ENCODE measurements around the gene TRIM15. TPM values are rescaled to one million over a fixed set of nuclear protein-coding genes. Genes with fewer than 3 reads are reported as not detected.
"Not testable (repeated sequence)": the region's sequence is repeated elsewhere in the genome, so short reads cannot be mapped to it uniquely, and the experiment has no call there.

The TRIM15 gene
- total RNA-seq, 1 donor, result not detected

GRCh38 chr6:30162265-30163089 lies 869 bp upstream of the TRIM15 start:
- no peak for TF ChIP-seq CTCF (IDR thresholded peaks at IDR 0.05; ENCODE audit: insufficient read depth, low read length)
- no peak for DNase-seq (ENCODE audit: low read depth)
- H3K4me3 ChIP-seq (ENCODE audit: low read depth, low read length), result no peak overlapping the region

GRCh38 chr6:30163918-30164654 lies 740 bp downstream of the TRIM15 start:
- H3K4me3 ChIP-seq (ENCODE audit: low read depth, low read length), result no peak overlapping the region
- TF ChIP-seq CTCF (IDR thresholded peaks at IDR 0.05; ENCODE audit: insufficient read depth, low read length), result no peak
- no peak for DNase-seq (ENCODE audit: low read depth)

DNA sequence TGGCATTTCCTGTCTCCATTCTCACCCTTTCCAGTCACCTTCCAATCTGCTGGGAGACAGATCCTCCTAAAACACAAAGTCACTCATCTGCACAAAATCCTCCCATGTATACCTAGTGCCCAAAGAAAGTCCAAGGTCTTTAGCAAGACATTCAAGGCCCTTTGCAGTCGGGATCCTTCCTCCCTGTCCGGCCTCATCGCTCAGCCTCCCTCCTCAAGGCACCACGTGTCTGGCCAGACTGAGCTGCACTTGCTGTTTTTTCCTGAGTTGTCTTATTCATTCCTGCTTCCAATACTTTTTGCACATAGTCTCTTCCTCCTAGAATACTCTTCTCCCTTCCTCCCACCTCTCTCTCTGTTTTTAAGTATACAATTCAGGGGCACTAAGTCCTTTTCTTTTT lies 1.4 kb downstream of the TRIM15 start:
- TF ChIP-seq CTCF (IDR thresholded peaks at IDR 0.05; ENCODE audit: insufficient read depth, low read length), result no peak
- no peak overlapping the region for H3K4me3 ChIP-seq (ENCODE audit: low read depth, low read length)
- DNase-seq (ENCODE audit: low read depth), result no peak

DNA sequence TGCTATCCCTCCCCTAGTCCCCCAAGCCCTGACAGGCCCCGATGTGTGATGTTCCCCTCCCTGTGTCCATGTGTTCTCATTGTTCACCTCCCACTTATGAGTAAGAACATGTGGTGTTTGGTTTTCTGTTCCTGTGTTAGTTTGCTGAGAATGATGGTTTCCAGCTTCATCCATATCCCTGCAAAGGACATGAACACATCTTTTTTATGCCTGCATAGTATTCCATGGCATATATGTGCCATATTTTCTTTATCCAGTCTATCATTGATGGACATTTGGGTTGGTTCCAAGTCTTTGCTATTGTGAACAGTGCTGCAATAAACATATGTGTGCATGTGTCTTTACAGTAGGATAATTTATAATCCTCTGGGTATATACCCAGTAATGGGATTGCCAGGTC lies 1.9 kb downstream of the TRIM15 start:
- H3K4me3 ChIP-seq (ENCODE audit: low read depth, low read length); DNase-seq (ENCODE audit: low read depth): not testable (repeated sequence)

DNA sequence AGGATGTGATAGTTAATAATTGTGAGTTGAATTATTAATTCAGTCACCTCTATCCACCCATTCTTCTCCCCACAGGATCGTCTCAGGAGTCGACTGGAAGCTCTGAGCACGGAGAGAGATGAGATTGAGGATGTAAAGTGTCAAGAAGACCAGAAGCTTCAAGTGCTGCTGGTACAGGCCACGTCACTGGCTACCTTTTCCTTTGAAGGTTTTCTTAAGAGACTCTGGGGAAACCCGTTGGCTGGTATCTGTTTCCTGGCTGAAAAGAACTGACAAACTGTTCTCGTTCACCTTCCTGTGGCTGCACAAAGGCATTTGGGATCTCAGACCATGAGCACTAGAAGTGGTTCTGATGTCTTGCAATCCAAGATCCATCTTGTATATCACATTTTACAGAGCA lies 3.8 kb downstream of the TRIM15 start:
- no peak for TF ChIP-seq CTCF (IDR thresholded peaks at IDR 0.05; ENCODE audit: insufficient read depth, low read length)
- DNase-seq (ENCODE audit: low read depth), result no peak
- H3K4me3 ChIP-seq (ENCODE audit: low read depth, low read length), result no peak overlapping the region

GRCh38 chr6:30168741-30169140 lies 5.4 kb downstream of the TRIM15 start:
- no peak for DNase-seq (ENCODE audit: low read depth)
- no peak for TF ChIP-seq CTCF (IDR thresholded peaks at IDR 0.05; ENCODE audit: insufficient read depth, low read length)
- H3K4me3 ChIP-seq (ENCODE audit: low read depth, low read length), result no peak overlapping the region

All from fibroblast of the aortic adventitia (primary cell).